DMS 273 (cell line): ENCODE results near the gene SSX2IP.
A peak's percentile ranks its signal among the peaks of the same experiment; 100 is the strongest.

Experiments
- DNase-seq: peaks from one replicate; lab custom pipeline; 2025; ENCODE audit not compliant: unreplicated experiment; lab: John Stamatoyannopoulos, UW

SSX2IP gene

DNA sequence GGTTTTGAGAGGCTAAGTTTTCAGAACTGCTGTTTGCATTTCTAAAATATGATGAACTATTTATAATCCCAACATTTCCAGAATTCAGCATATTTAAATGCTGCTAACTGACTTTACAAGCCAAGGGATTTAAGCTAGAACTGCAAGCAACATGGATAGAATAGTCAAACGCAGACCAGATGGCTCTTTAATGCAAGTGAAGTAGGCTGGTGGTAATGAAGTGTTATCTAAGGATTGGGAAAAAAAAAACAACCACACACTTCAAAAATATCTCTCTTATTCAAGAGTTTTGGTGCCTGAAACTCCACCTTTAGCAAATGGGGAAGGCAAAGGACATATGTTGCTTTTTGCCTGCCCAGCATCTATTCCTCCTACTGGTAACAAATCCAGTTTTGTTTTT is 20.9 kb upstream of the SSX2IP start:
- DNase-seq, result peak; percentile 73

DNA sequence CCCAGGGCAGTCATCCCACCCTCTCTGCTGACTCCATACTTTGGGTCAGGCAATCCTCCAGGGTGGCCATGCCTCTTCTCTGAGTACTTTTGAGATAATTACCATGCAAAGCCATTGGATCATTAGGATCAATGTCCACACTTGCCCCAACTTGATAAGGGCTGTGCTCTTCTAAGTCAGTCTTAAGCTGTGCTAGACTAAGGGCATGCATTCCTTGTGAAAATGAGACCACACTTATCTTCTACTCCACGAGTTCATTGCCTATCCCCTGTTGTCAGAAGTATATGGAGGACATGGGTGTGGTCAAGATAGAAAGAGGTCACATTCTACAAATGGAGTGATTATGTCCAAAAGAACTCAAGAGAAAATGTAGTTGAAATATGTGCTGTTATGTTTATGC is 18.9 kb upstream of the SSX2IP start:
- no peak for DNase-seq

DNA sequence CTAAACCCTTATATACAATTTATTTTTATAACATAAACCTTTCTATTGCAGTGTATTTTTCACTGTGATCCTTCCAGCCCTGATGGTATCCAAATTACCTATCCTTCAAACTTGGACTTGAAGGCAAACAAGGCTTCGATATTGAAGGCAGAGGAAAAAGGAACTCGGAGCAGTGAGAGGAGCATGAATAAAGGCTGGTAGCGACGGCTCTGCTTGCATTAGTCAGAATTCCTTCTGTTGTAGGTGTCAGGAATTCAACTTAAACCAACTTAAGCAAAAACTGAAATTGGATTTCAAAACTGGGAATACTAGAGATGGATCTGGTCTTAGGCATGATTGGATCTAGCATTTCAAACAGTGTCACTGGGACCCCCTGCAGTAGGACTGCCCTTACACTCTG is 17.8 kb upstream of the SSX2IP start:
- DNase-seq, result no peak

DNA sequence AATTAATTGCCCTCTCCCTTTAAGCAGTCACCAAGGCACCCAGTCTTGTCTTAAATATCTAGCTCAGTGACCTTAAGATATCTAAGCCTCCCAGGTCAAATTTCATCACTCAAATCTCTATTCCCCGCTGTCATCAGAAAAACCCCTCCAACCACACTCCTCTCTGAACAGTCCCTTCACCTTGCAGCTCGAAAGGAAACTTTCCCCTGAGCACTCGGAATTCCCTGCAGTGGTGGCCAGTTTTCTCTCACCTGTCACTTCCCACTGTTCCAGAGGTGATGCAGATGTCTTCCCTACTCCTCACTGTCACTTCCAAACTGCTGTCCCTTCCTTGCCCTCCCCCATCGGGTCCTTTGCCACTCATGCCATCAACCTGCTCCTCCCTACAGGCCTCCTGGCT is 15.3 kb upstream of the SSX2IP start:
- no peak for DNase-seq

DNA sequence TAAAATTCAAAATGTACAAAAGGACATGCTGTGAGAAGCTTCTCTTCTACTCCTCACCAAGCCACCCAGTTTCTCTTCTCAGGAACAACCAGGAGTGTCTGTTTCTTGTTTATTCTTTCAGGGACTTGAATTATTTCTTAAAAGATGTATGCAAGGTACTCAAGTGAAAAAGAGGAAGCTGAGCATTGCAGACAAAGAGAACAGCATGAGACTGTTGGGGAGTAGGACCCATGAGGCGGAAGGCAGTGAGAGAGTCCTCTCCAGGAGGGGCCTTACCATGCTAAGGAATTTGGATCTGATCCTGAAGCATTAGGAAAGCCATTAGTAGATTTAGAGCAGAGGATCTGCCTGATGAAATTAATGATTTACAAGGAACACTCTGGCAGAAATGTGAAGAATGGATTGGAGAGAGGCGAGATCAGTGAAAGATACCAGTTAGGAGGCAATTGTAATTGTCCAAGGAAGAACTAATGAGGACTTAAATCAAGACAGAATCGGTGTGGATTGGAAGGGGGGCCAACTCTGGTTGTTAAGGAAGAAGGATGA is 14.7 kb upstream of the SSX2IP start:
- DNase-seq, result no peak

DNA sequence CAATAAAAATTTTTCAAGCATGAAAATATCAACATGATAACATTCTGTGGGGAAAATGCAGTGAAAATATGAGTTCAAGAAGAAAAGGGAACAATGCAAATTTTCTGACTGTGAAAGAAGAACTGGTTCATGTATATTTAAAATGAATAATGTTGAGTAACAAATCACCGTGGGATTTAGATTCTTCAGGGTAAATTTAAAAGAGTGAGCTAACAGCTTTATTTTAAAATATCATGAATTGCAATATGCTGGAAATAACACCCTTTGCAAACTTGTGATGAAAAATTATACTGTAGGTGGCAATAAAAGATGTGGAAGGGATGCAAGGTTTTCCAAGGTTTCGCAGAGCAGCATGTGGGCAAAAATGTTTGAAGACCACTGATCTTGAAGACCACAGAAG is 13.2 kb upstream of the SSX2IP start:
- no peak for DNase-seq

DNA sequence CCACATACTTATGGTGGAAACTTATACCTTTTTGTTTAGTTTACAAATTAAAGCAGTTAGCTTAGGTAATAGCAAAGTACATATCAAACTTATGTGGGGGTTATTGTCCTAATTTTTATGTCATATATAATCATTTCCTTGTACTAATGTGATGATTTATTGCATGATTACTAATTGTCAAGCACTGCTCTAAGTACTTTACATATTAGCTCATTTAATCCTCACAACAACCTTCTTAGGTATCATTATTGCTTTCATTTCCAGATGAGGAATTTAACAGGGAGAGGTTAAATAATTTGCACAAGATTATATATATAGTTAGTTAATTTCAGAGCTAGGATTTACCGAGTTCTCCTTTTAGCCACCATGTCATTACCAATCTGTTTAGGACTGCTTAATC is 11.9 kb upstream of the SSX2IP start:
- DNase-seq, result no peak

DNA sequence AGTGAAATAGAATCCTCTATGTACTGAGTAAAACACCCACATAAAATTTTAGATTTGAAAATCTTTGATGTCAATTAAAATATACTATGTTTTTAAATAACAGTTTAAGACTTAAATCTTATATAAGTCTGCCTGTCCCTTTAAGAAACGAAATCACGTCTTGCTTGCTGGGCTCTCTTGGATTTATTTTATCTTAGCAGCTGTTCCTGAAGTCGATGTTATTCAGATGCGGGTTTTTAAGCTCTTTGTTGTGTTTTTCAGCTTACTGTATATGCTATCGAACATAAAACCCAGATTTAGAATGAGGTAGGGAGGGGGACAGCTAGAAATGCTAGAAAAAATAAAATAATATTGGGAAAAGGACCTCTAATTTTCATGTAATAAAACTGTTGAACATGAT is 11.1 kb upstream of the SSX2IP start:
- peak; percentile 55 for DNase-seq

DNA sequence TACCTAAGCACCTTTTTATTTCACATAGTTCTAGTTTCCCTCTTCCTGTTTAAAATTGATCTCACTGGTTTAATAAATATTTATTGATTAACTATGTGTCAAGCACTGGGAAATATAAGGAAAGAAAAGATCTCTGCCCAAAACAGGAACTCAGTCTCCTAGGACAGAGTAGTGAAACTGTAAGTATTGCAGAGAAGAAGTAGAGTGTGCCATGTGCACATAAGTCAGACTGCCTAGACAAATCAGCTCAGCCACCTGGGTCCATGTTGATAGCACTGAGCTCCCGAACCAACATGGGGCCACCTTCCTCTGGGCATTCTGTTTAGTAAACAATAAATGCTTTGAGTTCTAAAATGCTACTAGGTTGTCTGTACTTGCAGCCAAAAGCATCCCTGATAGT is 9.8 kb upstream of the SSX2IP start:
- DNase-seq, result peak; percentile 48

DNA sequence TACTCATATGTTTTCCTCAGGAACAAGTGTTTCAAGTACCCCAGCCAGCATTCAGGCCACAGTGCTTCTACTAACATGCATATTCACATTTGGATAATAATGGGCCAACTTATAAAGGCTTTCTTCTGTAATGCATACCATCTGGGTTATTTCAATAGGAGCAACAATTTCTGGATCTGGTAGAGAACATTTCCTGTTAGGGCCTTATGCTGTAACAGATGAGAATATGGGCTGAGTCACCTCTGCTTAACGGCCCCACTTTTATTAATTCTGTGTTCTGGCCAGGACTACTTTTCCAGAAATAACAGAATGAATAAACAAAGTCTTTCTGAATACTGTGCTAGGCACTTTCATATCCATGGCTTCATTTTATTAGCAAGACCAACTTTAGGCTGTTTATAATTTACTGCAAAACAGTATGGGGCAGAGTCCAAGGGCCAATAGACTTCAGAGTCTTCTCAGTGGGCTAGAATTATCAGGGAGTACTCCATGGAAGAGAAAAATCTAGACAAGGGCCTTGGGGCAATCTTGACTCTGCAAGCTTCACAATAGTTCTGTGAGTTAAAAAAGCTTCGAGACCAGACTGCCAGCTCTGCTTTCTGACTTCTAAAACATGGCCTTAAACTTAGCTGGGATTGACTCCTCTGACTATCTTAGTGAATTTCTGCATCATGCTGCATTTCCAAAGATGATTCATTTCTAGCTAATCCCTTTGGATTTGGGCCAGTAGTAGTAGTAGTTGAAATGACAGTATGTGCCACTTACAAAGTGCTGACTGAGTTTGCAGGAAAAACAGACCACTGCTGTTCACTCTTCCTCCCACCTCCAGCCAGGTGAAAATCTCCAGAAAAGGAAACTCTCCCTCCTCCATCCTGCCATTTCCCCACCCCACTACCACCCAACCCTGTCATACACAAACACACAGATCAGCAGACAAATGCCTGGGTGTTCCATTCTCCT is 8.2 kb upstream of the SSX2IP start:
- DNase-seq, result peak; percentile 63

DNA sequence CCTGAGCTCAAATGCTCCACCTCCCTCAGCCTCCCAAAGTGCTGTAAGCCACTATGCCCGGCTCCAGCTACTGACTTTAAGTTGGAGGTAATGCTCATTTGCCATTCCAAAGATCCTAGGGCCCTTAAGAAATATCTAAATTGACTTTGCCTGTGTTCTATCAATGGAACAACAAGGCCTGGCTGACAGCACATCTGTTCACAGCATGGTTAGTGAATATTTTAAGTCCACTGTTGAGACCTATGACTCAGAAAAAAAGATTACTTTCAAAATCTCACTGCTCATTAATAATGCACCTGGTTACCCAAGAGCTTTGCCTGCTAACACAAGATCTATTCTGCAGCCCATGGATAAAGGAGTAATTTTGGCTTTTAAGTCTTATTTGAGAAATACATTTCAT is 3.5 kb upstream of the SSX2IP start:
- no peak for DNase-seq

DNA sequence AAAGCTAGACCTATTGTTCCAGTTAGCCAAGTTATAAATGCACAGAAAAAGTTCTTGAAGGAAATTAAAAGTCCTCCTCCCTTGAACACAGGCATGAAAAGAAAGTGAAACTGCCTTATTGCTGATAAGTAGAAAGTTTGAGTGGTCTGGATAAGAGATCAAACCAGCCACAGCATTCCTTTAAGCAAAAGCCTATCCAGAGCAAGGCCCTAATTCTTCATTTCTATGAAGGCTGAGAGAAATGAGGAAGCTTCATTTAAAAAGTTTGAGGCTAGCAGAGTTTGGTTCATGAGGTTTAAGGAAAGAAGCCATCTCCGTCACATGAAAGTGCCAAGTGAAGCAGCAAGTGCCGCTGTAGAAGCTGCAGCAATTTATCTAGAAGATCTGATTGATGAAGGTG is 2.7 kb upstream of the SSX2IP start:
- no peak for DNase-seq

DNA sequence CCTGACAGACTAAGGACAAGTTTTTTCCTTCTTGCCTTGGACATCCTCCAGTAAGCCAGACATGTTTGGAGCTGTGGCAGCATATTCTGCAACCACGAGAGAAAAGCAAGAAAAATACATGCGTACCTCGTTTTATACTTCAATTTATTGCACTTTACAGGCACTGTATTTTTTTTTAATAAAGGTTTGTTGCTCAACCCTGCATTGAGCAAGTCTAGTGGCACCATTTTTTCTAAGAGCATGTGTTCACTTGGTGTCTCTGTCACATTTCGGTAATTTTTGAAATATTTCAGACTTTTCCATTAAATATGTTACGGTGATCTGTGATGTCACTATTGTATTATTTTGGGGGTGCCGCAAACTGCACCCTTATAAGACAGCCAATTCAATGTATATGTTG is 2.1 kb upstream of the SSX2IP start:
- DNase-seq, result no peak

DNA sequence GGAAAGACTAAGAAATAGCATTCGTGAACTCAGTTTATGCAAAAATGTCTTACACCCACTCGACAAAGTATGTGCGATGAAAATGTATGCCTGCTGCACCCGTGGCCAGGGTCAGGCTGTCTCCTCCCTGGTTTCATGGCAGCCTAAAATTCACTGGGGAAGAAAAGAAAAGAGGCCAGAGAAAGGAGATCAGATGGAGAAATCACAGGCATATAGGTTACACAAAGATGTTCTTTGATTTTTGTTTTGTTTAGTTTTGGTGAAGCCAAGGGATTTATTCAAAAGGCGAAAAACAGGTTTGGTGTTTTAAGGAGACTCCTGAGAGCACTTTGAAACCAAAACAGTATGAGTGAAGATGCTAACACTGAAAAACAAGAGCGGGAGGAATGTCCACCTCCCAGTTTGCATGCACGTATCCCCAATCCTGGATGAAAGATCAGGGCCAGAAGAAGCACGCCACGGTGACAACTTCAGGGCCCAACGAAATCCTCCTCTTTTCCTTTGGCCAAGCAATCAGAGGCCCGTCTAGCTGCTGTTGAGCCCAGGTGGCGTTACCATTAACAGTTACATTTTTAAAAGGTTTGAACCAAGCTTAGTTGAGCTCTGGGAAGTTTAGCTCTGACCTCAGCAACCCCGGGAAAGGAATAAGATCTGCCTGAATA is 992 bp upstream of the SSX2IP start:
- DNase-seq, result peak; percentile 58

DNA sequence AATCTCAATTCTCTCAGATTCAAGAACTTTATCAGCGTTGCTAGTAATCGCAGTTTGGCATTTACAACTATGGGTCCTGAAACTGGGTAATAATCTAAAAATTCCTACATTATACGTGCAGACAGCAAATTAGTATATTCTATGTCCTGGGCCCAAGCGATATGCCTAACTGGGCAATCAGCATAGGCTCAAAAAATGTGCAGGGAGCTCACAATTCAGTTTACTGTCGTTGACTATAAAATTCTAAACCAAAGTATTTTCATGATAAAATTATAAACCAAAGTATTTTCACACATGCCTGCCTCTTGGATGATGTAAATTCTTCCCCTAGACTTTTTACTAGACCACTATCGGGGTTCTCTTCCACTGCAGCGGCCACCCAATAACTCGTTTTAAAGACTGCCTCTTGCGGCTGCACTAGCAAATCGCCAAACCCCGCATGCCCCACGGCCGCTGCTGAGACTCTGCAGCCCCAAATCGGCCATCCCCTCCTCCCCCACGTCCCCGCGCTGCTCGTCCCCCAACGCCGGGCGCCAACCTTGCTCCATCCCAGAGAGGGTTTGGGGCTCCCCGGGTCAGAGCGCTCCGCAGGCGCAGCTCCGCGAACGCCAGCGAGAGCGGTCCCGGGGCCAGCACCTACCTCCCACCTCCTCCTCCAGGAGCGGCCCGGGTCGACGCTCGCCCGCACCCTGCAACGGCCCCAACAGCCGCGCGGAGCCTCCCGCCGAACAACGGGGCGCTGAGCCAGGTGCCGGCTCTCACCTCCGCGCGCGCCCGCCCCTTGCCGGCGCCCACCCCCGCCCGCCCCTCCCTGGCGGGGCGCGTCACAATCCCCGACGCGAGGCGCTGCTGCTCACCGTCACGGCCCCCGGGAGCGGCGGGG is 506 bp downstream of the SSX2IP start:
- peak; percentile 89 for DNase-seq

DNA sequence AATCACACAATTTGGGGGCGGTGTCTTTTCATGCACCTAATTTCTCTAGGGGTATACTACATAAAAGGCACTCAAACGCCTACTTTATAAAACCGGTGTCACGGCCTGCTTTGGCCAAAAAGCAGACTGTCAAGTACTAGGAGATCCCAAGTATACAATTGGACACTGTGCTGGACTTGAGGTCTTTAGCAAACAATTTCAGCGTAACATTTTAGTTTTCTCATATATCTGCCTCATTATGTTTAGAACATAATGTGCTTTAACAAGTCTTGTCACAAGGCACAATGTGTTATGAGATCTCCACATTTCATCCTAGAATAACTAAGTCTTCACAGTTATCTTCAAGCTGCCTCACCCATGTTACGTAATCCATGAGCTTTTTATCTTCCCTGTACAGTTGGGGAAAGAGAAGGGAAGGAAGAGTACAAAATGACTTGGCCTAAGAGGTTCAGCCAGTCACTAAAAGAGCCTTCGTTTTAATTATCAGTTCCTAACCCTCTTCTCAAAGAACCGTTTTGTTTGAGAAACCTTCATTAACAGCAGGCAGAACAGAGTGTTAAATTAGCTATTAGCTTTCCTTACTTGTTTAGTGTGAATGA is 1.7 kb downstream of the SSX2IP start:
- DNase-seq, result peak; percentile 23

DNA sequence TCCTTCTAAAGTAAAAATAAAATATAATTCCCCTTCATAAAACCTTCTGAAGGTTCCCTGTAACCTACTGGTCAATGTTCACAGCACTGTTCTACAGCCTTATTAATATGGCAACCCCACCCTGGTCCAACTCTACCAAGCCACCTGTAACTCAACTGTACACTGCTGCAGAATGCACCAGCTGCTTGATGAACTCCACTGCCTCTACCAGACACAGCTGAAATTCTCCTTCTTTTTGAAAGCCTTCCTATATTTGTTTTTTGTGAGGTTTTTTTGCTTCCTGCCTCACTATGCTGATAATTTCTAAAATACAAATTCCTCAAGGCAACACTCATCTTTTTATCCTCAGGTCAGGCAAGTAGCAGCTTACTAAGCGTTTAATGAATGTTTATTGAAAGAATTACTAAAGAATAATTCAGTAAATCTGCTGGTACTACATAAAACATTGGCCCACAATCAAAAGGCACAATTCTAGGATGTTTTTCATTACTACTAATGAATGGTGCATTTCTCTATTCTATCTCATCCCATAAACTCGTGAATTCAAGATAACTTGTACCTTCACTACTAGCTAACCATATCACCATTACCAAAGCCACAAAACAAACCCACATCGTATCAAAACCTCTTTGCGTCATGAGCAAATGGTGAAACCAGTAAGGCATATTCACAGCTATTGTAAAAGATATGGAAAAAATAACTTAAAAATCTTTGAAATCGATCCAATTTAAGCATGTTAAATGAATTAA is 2.4 kb downstream of the SSX2IP start:
- DNase-seq, result peak; percentile 8

DNA sequence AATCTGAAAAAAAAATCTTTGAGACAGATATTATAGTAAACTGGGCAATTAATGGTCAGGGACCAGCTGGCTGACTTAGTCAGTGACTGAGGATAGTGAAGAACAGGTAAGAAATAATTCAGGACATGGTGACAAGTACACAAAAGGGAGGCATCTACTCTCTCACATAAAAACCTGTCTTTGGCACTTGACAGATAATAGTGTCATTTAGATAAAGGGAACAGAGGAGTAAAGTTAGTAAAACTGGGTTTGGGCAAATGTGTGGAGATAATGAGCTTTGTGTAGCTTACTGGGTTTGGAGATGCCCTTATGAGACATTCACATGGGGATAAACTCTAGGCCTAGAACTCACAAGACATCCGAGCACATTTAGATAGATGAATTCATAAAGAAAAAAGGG is 4.0 kb downstream of the SSX2IP start:
- no peak for DNase-seq

DNA sequence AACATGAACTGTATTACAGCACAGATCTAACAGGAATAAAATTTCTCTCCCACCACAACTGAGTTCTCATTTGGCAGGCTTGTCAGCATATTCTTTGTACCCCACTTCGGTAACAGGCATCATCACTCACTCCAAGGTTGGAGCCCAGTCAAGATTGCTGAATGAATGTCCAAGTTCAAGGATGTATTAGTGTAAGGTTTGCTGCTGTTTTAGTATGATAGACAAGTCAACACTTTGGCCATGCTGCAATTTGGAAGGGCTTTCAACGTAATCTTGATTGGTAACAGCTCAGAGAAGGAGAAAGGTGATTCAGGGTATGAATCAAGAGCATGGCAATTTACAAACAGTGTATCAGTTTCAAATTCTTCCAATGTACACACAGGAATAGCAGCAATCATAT is 6.8 kb downstream of the SSX2IP start:
- DNase-seq, result no peak

DNA sequence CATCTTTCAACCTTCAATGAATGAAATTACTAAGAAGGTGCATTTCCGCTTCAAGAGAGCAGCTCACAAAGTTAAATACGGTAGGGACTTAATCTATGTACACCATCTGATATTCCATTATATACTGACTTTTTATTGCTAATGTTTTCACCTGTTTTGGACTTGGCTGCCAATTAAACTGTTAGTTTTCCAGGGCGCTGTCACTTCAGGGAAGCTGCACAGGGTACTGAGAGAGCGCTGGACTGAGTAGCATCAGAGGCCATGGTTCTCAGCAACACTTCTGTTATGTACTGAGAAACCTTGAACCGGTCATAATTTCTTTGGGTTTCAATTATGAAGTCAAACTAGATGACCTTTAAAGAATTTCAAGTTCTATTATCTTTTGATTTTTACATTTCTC is 8.2 kb downstream of the SSX2IP start:
- DNase-seq, result no peak
